ENCODE data around the gene CWC25. TPM values are rescaled to one million over a fixed set of nuclear protein-coding genes. Genes with fewer than 3 reads are reported as not detected.
A peak's percentile ranks its signal among the peaks of the same experiment; 100 is the strongest.

Gene CWC25
- 16.1 to 17.3 TPM (median 17.1 TPM) in 3 replicates for total RNA-seq (2021)
- Bru-seq, nascent RNA: percentile 59 among the genes with signal in this experiment
- long read RNA-seq, experiment 1, transcript CWC25-202 (10 exons, 3,234 nt): major isoform, 40 of 84 reads
- long read RNA-seq, experiment 1, partial matches to known transcripts: 4 of 84 reads
- long read RNA-seq, experiment 1, other reads (novel, unspliced or antisense): 40 of 84 reads
- long read RNA-seq, experiment 2, partial matches to known transcripts: 5 of 13 reads
- long read RNA-seq, experiment 2, other reads (novel, unspliced or antisense): 4 of 13 reads
- long read RNA-seq, experiment 3, transcript CWC25-202 (10 exons, 3,234 nt): major isoform, 17 of 24 reads
- long read RNA-seq, experiment 3, partial matches to known transcripts: 2 of 24 reads
- long read RNA-seq, experiment 3, other reads (novel, unspliced or antisense): 5 of 24 reads

- ChIA-PET CTCF (interaction anchor here (0.6 to 0.9 kb wide), 2 partner anchors 90 to 350 kb away, joined by 3 to 4 read pairs; no protein-coding TSS in a partner anchor), POLR2A (interaction anchor here (1.4 to 1.8 kb wide), 4 partner anchors 22 to 44 kb away, joined by 3 to 10 read pairs (median 4); partner anchors contain the start of genes LASP1 and RPL23)
- H3K27ac Mint-ChIP-seq: peak within 1 kb of the TSS; percentile 99
- DNase-seq (ENCODE audit: low spot score): peak; percentile 97
- peak within 1 kb of the TSS; percentile 97 for H3K4me3 Mint-ChIP-seq
- peaks cover 9% of the 10 kb centered on the region; the same call in 1 of the 2 replicates for H3K27me3 Mint-ChIP-seq (ENCODE audit: low read depth)
- H3K4me1 Mint-ChIP-seq: peaks cover 14% of the 10 kb centered on the region
- H3K9me3 Mint-ChIP-seq: no peaks in the 10 kb centered on the region
- peak; percentile 82 for ATAC-seq
- peaks cover 10% of the 10 kb centered on the region for H3K36me3 Mint-ChIP-seq
- TF ChIP-seq ZMAT4 (CRISPR knock-in tag; IDR thresholded peaks at IDR 0.05): no peak
- 0 out of 2 replicates have a peak, but pooled peaks have one; percentile 51 for TF ChIP-seq RELA (CRISPR knock-in tag; IDR thresholded peaks at IDR 0.05; ENCODE audit: borderline replicate concordance)
- no peak for TF ChIP-seq ZNF532 (CRISPR knock-in tag; IDR thresholded peaks at IDR 0.05; ENCODE audit: borderline replicate concordance)
- peak; percentile 76; the same call in 1 of the 2 replicates for TF ChIP-seq MYBL2 (CRISPR knock-in tag; IDR thresholded peaks at IDR 0.05)
- TF ChIP-seq JAZF1 (CRISPR knock-in tag; IDR thresholded peaks at IDR 0.05): no peak
- no peak for TF ChIP-seq HMGA2 (CRISPR knock-in tag; IDR thresholded peaks at IDR 0.05)
- no peak for TF ChIP-seq ATF3 (CRISPR knock-in tag; conservative IDR thresholded peaks at IDR 0.05)
- TF ChIP-seq, protein P1, sequence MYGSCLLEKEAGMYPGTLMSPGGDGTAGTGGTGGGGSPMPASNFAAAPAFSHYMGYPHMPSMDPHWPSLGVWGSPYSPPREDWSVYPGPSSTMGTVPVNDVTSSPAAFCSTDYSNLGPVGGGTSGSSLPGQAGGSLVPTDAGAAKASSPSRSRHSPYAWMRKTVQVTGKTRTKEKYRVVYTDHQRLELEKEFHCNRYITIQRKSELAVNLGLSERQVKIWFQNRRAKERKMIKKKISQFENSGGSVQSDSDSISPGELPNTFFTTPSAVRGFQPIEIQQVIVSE (CRISPR knock-in tag; IDR thresholded peaks at IDR 0.05; ENCODE audit: borderline replicate concordance): no peak
- 0 out of 2 replicates have a peak, but pooled peaks have one; percentile 11 for TF ChIP-seq ZNF671 (CRISPR knock-in tag; IDR thresholded peaks at IDR 0.05)
- no peak for TF ChIP-seq TP53 (CRISPR knock-in tag; IDR thresholded peaks at IDR 0.05)
- peak; percentile 90 for TF ChIP-seq ETV6 (CRISPR knock-in tag; IDR thresholded peaks at IDR 0.05)
- no peak for TF ChIP-seq ELF4 (CRISPR knock-in tag; IDR thresholded peaks at IDR 0.05; ENCODE audit: low read depth)
- TF ChIP-seq PREB (CRISPR knock-in tag; IDR thresholded peaks at IDR 0.05; ENCODE audit: borderline replicate concordance): peak; percentile 68; the same call in 1 of the 2 replicates
- TF ChIP-seq TEAD1 (CRISPR knock-in tag; IDR thresholded peaks at IDR 0.05): peak; percentile 83
- no peak for TF ChIP-seq IRF2 (CRISPR knock-in tag; IDR thresholded peaks at IDR 0.05; ENCODE audit: borderline replicate concordance, low read depth)
- peak; percentile 99 for TF ChIP-seq CREB1 (CRISPR knock-in tag; IDR thresholded peaks at IDR 0.05)
- peak; percentile 98; the same call in 1 of the 2 replicates for TF ChIP-seq ATF1 (CRISPR knock-in tag; IDR thresholded peaks at IDR 0.05)
- TF ChIP-seq JUN (CRISPR knock-in tag; IDR thresholded peaks at IDR 0.05): peak; percentile 68; the same call in 1 of the 2 replicates
- peak; percentile 76; the same call in 1 of the 2 replicates for TF ChIP-seq ZNF232 (CRISPR knock-in tag; IDR thresholded peaks at IDR 0.05)
- TF ChIP-seq, protein P2, sequence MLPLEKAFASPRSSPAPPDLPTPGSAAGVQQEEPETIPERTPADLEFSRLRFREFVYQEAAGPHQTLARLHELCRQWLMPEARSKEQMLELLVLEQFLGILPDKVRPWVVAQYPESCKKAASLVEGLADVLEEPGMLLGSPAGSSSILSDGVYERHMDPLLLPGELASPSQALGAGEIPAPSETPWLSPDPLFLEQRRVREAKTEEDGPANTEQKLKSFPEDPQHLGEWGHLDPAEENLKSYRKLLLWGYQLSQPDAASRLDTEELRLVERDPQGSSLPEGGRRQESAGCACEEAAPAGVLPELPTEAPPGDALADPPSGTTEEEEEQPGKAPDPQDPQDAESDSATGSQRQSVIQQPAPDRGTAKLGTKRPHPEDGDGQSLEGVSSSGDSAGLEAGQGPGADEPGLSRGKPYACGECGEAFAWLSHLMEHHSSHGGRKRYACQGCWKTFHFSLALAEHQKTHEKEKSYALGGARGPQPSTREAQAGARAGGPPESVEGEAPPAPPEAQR (CRISPR knock-in tag; IDR thresholded peaks at IDR 0.05): no peak
- TF ChIP-seq, protein P3, sequence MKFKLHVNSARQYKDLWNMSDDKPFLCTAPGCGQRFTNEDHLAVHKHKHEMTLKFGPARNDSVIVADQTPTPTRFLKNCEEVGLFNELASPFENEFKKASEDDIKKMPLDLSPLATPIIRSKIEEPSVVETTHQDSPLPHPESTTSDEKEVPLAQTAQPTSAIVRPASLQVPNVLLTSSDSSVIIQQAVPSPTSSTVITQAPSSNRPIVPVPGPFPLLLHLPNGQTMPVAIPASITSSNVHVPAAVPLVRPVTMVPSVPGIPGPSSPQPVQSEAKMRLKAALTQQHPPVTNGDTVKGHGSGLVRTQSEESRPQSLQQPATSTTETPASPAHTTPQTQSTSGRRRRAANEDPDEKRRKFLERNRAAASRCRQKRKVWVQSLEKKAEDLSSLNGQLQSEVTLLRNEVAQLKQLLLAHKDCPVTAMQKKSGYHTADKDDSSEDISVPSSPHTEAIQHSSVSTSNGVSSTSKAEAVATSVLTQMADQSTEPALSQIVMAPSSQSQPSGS (CRISPR knock-in tag; IDR thresholded peaks at IDR 0.05; ENCODE audit: borderline replicate concordance, low read depth): no peak
- TF ChIP-seq, protein P4, sequence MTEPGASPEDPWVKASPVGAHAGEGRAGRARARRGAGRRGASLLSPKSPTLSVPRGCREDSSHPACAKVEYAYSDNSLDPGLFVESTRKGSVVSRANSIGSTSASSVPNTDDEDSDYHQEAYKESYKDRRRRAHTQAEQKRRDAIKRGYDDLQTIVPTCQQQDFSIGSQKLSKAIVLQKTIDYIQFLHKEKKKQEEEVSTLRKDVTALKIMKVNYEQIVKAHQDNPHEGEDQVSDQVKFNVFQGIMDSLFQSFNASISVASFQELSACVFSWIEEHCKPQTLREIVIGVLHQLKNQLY (CRISPR knock-in tag; IDR thresholded peaks at IDR 0.05): no peak
Measured at GRCh38 chr17:38824899-38825761, at the start of gene CWC25. CWC25 (minus strand) TSS chr17:38825321; CDS start chr17:38825183, 138 bp downstream.

Measured in WTC11 (cell line).